GM21528 (cell line): ENCODE measurements around the gene COX4I1.

Experiments
- ATAC-seq: cut with Tn5 transposase; IDR thresholded peaks from one replicate; pipeline ENCODE4 v1.9.1; 2021; ENCODE audit warnings: mild to moderate bottlenecking, moderate library complexity; ENCODE audit not compliant: unreplicated experiment, low FRiP score

Gene COX4I1

GRCh38 chr16:85799497-85800320 is at the start of gene COX4I1, which contains the start of gene EMC8:
TSS of gene COX4I1 (plus strand) at chr16:85799695. CDS start at chr16:85801206, 1,511 bp downstream.
TSS of gene EMC8 (minus strand) at chr16:85799544. CDS start at chr16:85799295, 249 bp downstream.
- ATAC-seq = peak; percentile 81

DNA sequence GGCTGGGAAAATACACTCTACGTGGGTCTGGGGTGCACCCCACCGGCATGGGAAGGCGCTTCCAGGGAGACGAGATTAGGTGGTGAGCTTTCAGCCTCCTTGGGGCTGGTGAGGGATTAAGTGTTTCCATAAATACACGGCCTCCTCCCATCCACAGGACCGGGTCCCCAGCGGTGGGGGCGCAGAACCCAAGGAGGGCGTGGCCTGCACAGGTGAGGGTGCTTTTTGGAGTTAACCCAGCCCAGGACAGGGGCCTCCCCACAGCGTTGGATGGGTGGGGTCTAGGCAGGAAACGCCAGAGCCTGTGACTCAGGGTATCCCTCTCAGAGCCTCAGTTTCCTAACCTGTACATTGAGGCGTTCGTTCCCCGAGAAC is 49.7 kb upstream of the COX4I1 start:
- no peak for ATAC-seq

DNA sequence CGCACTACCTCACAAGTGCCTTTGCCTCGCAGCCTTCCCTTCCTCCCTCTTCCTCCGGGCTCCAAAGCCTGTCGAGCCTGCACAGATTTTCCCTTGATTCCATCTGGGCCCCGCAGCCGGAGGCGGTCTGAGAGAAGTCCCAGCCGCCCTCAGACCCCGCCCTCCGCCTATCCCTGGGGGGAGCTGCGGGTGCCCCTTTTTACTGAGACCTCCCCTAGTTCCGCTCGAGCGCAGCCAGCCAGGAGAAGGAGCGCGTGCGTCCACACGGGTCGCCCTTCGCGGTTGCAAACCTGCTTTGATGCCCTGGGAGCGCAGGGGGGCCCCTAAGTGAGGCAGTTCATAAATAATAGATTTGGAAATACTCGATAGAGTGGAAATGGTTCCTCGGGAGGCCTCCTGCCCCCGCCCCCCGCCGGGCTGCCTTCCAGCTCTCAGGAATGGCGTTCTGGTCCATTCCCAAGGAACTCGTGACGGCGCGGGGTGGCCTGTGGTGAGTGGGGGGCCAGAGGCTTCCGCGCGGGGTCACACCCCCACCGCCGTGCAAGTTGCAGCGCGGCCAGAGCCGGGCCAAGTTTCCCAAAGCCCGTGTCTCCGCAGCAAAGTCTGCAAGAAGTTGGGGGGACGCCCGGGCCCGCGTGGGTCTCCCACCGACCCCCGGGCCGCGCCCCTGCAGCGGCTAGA is 49.2 kb upstream of the COX4I1 start:
- ATAC-seq = no peak

- no peak for ATAC-seq
Measured at GRCh38 chr16:85750827-85751697, 48.4 kb upstream of the COX4I1 start, which contains the start of gene C16orf74. TSS of gene C16orf74 (minus strand) at chr16:85751096. CDS start at chr16:85735217, 15,879 bp downstream.

DNA sequence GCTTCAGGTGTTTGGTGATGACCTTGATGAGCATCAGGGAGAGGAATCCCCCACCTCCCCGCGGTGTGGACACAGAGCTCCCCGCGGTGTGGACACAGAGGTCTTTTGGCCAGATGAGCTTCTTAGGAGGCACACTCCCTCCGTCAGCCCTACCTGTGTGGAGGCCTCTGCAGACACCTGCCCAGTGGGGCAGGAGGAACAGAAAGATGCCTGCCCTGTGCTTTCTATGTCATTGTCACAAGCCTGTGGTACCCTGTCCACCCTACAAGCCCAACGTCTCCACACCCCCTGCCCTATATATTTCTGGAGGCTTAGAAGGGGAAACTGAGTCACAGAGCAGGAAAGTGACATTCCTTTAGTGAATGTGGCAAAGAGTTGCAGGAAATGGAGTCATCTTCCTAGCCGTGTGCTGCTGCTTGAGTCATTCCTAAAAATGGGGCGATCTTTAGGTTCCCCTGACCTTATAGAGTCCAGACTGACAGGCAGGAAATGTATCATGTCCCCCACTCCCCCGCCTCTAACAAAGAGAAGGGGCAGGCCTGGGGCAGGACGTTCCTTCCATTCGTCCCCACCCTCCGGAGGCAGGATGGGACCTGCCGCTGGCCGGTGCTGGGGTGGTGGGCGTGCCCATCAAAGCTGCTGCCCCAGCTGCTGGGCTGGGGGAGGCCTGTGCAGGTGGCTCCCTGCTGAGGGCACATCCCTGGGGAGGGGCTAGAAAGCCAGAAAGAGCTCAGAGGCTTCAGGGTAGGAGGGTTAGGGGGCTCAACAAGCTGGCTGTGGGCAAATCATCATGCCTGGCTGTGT is 47.6 kb upstream of the COX4I1 start:
- no peak for ATAC-seq

DNA sequence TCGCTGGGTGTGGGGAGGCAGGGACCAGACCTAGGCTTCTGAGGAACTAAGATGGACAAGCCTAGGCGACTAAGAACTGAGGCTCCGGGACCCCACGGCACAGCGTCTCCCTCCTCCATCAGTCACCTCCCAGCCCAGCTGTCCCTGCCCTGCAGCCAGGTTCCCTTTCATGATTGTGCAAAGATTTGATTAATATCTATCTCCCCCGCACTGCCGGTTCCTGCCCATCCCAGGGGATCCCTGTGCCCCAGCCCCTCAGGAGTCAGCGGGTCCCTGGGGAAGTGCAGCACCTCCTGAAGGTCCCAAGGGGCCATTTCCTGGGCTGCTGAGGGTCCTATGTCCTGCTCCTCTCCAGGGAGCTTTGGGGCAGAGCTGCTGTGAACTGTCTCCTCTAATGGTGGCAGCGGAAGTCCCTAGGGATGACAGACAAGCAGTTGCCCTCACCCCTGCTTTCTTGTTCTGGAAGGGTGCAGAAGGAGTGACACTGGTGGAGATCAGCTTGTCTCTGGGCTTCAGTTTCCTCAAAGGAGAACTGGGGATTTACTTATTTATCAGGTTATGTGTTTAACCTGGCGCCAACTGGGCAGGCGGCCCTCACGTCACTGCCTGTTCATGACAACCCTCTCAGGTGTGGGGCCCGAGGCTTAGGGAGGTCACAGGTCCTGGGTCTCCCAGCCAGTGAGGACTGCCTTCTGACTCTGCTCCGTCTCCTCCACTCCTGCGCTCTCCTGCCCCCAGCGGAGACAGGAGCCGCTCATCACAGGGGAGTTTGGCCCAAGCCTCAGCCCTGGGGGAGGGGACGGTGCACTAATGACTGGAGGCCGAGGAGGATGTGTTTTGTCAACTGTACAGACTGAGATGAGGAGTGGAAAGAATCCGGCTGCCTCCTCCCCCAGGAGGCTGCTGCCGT is 46.7 kb upstream of the COX4I1 start:
- no peak for ATAC-seq

DNA sequence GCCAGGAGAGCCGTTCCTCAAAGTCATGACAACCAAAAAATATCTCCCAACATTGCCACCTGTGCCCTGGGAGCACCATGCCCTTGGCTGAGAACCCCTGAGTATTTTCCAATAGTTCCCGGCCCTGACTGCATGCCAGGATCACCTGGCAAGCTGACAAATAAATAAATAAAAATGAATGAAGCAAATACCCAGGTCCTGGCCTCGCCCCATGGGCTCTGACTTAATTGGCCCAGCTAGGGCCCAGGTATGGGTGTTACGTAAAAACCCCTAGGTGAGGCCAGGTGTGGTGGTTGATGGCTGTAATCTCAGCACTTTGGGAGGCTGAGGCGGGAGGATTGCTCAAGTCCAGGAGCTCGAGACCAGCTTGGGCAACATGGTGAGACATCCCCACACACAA is 45.9 kb upstream of the COX4I1 start:
- no peak for ATAC-seq

DNA sequence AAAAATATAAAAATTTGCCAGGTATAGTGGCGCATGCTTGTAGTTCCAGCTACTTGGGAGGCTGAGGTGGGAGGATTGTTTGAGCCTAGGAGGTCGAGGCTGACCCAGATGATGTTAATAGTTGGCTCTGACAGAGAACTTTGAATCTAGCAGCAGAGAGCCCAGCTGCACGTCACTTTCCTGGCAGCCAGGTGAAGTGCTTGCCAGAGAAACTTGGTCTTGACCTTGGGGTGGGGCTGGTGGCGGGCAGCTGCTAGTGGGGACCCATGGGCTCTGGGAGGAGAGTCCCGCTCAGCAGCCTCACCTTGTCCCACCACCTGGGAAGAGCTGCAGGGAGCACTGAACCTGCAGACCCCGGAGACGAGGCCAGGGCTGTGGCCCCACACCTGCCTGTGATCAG is 45.5 kb upstream of the COX4I1 start:
- ATAC-seq = no peak

- ATAC-seq = no peak
Measured at GRCh38 chr16:85754413-85754812, 45.1 kb upstream of the COX4I1 start.

GRCh38 chr16:85755929-85756768 is 43.3 kb upstream of the COX4I1 start:
- ATAC-seq = peak; percentile 42

DNA sequence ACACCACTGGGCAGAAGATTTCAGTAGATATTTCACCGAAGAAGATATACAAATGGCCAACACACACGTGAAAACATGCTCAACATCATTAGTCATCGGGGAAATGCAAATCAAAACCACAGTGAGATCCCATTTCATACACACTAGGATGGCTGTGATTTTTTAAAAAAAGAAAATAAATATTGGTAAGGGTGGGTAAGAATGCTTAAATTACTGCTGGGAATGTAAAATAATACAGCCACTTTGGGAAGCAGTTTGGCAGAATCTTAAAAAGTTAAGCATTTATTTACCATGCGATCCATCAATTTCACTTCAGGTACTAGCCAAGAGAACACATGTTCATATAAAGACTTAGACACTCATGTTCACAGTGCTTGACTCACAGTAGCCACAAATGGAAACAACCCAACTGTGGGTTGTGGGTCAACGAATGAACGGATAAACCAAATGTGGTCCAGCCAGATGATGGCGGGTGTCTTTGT is 42.1 kb upstream of the COX4I1 start:
- ATAC-seq = no peak

DNA sequence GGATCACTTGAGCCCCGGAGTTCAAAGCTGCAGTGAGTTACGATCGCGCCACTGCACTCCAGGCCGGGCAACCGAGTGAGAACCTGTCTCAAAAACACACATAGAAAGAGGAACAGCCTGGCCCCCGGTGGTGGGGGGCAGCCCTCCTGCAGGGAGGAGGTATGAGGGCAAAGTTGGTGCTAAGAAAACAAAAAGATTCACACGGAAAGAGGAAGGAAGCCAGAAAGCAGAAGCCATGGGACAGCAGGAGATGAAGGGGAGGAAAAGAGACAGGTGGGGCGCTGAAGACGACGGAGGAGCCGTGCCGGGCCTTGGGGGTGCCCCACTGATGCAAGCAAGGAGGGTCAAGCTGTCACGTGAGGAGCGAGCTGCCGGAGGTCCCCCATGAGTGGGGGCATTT is 40.4 kb upstream of the COX4I1 start:
- no peak for ATAC-seq

DNA sequence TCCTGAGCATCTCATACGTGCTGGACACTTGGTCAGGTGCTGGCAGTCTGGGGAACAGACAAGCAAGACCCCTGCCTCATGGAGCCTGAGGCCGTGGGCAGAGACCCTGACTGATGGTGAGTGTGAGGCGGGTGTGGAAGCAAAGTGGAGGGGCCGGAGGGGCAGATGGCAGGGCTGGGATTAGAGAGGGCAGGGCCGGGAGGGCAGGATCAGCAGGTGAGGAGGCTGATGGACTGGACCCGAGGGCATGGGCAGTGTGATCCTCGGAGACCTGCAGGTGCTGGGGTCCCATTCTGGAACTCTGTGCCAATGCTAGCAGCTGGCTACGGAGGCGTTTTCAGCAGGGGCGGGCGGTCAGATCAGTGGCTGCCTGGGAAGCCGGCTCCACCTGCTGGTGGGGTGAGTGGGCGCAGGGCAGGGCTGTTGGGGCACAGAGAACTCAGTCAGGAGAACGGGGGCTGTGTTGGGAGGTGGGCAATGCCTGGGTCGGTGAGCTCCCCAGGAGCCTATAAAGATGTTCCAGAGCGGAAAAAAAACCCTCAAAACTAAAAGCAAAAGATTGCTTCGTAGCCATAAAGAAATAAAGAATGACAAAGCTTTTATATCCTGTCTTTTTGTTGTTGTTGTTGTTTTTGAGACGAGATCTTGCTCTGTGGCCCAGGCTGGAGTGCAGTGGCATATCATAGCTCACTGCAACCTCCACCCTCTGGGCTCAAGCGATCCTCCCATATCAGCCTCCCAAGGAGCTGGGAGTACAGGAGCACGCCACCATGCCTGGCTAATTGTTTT is 39.7 kb upstream of the COX4I1 start:
- ATAC-seq = no peak

- ATAC-seq = no peak
Measured at GRCh38 chr16:85761861-85762260, 37.6 kb upstream of the COX4I1 start.

DNA sequence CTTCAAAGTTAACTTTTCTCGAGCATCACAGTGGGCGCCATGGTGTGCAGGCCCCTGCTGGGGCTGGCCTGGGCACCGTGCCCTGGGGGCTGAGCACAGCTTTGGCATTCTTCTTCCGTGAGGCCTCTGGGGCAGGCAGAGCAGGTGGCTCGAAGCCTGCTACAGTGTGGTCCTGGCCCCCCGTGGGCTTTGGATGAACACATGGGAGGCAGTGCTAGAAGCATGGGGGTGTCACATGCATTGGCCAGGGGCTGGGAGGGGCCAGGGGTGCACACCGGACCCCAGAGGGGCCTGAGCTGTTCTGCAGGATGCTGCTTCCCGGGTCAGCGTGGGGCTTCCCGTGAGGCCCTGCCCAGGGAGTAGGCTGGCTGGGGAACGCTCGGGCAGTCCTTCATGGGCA is 36.5 kb upstream of the COX4I1 start:
- no peak for ATAC-seq

DNA sequence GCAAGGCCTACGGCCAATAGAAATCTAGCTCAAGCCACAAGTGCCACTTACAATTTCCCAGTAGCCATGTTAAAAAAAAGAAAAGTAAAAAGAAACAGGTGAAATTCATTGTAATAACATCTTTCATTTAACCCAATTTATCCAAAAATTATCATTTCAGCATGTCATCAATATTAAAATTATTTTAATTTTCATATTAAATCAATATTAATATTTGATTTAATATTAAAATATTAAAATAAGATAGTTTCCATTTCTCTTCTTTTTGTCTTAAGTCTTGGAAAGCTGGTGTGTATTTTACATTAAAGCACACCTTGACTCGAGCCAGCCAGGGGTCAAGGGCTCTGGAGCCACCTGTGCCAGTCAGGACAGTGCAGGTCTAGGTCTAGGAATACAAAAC is 35.9 kb upstream of the COX4I1 start:
- no peak for ATAC-seq

GRCh38 chr16:85765211-85765610 is 34.3 kb upstream of the COX4I1 start:
- ATAC-seq = no peak
